GM18870 (cell line): ENCODE measurements around the gene SMAD7.
A peak's percentile ranks its signal among the peaks of the same experiment; 100 is the strongest.

Experiments used
- ATAC-seq: cut with Tn5 transposase; IDR thresholded peaks from one replicate; pipeline ENCODE4 v1.9.1; 2021; ENCODE audit warnings: moderate library complexity; ENCODE audit not compliant: unreplicated experiment

SMAD7 gene

GRCh38 chr18:48931680-48932461 is 18.9 kb downstream of the SMAD7 start:
- ATAC-seq = no peak

- ATAC-seq = no peak
Observed at GRCh38 chr18:48930926-48931325, 19.8 kb downstream of the SMAD7 start.

- no peak for ATAC-seq
Observed at GRCh38 chr18:48929941-48930713, 20.6 kb downstream of the SMAD7 start.

- ATAC-seq = no peak
Observed at GRCh38 chr18:48929212-48929612, 21.6 kb downstream of the SMAD7 start.

- peak; percentile 74 for ATAC-seq
Observed at GRCh38 chr18:48928787-48929186, 22.0 kb downstream of the SMAD7 start.

GRCh38 chr18:48927286-48928080 is 23.3 kb downstream of the SMAD7 start:
- ATAC-seq = no peak

- no peak for ATAC-seq
Observed at GRCh38 chr18:48926420-48926857, 24.3 kb downstream of the SMAD7 start.

GRCh38 chr18:48925491-48925780 is 25.3 kb downstream of the SMAD7 start:
- ATAC-seq = no peak

GRCh38 chr18:48924630-48925490 is 25.9 kb downstream of the SMAD7 start:
- no peak for ATAC-seq

GRCh38 chr18:48923746-48924629 is 26.8 kb downstream of the SMAD7 start:
- ATAC-seq = no peak

- no peak for ATAC-seq
Observed at GRCh38 chr18:48922801-48923730, 27.7 kb downstream of the SMAD7 start.

- no peak for ATAC-seq
Observed at GRCh38 chr18:48922226-48922800, 28.5 kb downstream of the SMAD7 start.

GRCh38 chr18:48921305-48922225 is 29.2 kb downstream of the SMAD7 start:
- ATAC-seq = no peak

- ATAC-seq = no peak
Observed at GRCh38 chr18:48920408-48921038, 30.2 kb downstream of the SMAD7 start.

GRCh38 chr18:48919547-48919946 is 31.2 kb downstream of the SMAD7 start:
- ATAC-seq = no peak

- no peak for ATAC-seq
Observed at GRCh38 chr18:48918660-48919456, 31.9 kb downstream of the SMAD7 start.
